Ovary (tissue), 9 donors: ENCODE results near the gene ZKSCAN1. TPM values are rescaled to one million over a fixed set of nuclear protein-coding genes. Genes with fewer than 3 reads are reported as not detected.

Experiments
- DNase-seq, 5 donors: peaks; one replicate each; pipeline ENCODE4 v3.0.0-alpha.2; 2019 to 2020
- H3K27ac ChIP-seq, 2 donors: fragments of 200-600 bp; one replicate each; pipeline versions ENCODE4 v1.5.1 to v1.8.0; 2019 to 2022
- H3K27me3 ChIP-seq: fragments of 200-600 bp; one replicate; pipeline ENCODE4 v1.8.0; 2022
- H3K36me3 ChIP-seq: fragments of 200-600 bp; sonication (generic); one replicate; pipeline ENCODE4 v1.5.1; 2019
- H3K4me1 ChIP-seq: one replicate; pipeline ENCODE4 v1.8.1; 2013; ENCODE audit warnings: mild to moderate bottlenecking, moderate library complexity; ENCODE audit not compliant: insufficient read depth
- H3K4me3 ChIP-seq: fragments of 200-600 bp; sonication (generic); one replicate; pipeline ENCODE4 v1.5.1; 2017
- H3K9me3 ChIP-seq, 2 donors: fragments of 200-600 bp in 1 of 2; sonication (generic) in 1 of 2; one replicate each; pipeline versions ENCODE4 v1.5.1 to v1.8.1; 2013 to 2019; ENCODE audit warnings: mild to moderate bottlenecking in 1 of 2, moderate library complexity in 1 of 2
- CTCF ChIP-seq, 3 donors: fragments of 450-650 bp in 2 of 3; fragments of 200-600 bp in 1 of 3; IDR thresholded peaks; one replicate each; pipeline versions ENCODE4 v1.5.1 to v1.8.0; 2016 to 2022; ENCODE audit warnings: antibody characterized with exemption in 3 of 3, mild to moderate bottlenecking in 1 of 3
- EP300 ChIP-seq: sonication (generic); formaldehyde crosslinking; IDR thresholded peaks from one replicate; pipeline ENCODE4 v1.6.1; 2017; ENCODE audit warnings: antibody characterized with exemption
- POLR2A ChIP-seq: fragments of 450-650 bp; IDR thresholded peaks from one replicate; pipeline ENCODE4 v1.6.1; 2017; ENCODE audit warnings: antibody characterized with exemption, mild to moderate bottlenecking, moderate library complexity
- WGBS, 3 donors: extraction: QIAGEN DNeasy Blood & Tissue Kit in 1 of 3; methylation state at CpG; one replicate each; pipeline versions ENCODE4 v1.1.5 to v1.1.7; 2013 to 2017; 5-methylcytosine and 5-hydroxymethylcytosine counted together
- intact Hi-C, 4 donors: fragments of 100-400 bp; cut with DNase I; formaldehyde crosslinking; loops; one replicate each; pipeline versions ENCODE4 v1.11.0 to v1.15.1; 2022 to 2023
- polyA plus RNA-seq, 2 donors: library from polyadenylated mRNA; stranded (reverse); fragments of 200-250 nt in 1 of 2; fragments of 350-450 nt in 1 of 2; fragmentation: Illumina TruSeq in 1 of 2; extraction: RNeasy Lipid Tissue Mini Kit (QIAGEN cat#74804) in 1 of 2; gene quantifications; one replicate each; pipeline ENCODE4 v1.2.3, GENCODE V29; 2013 to 2014
- total RNA-seq, 7 donors: library from RNA; depleted of rRNA in 2 of 7; stranded (reverse); fragments of >200 nt in 2 of 7; fragmentation: NEBNext Ultra II Directional in 3 of 7; extraction: Animal tissue kit (Norgen Biotek cat#: 25700) in 3 of 7; gene quantifications; one replicate each; pipeline versions ENCODE4 v1.1.0 to v1.2.4, GENCODE V29; 2016 to 2023
- donor health status: DM: no; HTN: no; CAD: no; lungs with moderate emphysema.
- donor health status: DM: no; HTN: no; CAD: no.
- donor health status: Bipolar disorder and iron deficiency.
- donor health status: DM: yes; HTN: yes; CAD: no.
- donor health status: DM: no; HTN: no; CAD: no.
- donor health status: DM: yes; HTN: yes; CAD: no.

ZKSCAN1 gene
- total and polyA plus RNA-seq, 9 donors: 14.2 to 90.7 (median 73.5) TPM

GRCh38 chr7:100088095-100088620 lies 72.8 kb downstream of the ZKSCAN1 start:
- no peak for DNase-seq
- intact Hi-C loops: no loop called here
- no peaks in the 10 kb centered on the region for H3K36me3 ChIP-seq
- H3K27ac ChIP-seq: peak overlapping the region; percentile 68 to 70
- H3K9me3 ChIP-seq: no peaks in the 10 kb centered on the region
- H3K4me3 ChIP-seq: peak overlapping the region; percentile 69
- H3K4me1 ChIP-seq: no peaks in the 10 kb centered on the region
- no peaks in the 10 kb centered on the region for H3K27me3 ChIP-seq
- WGBS, 3 donors: 67 to 77% (median 67%) methylated on average over 11 of the region's 11 CpGs
- TF ChIP-seq CTCF (IDR thresholded peaks at IDR 0.05) (no peak), EP300 (no peak), POLR2A (no peak)

DNA sequence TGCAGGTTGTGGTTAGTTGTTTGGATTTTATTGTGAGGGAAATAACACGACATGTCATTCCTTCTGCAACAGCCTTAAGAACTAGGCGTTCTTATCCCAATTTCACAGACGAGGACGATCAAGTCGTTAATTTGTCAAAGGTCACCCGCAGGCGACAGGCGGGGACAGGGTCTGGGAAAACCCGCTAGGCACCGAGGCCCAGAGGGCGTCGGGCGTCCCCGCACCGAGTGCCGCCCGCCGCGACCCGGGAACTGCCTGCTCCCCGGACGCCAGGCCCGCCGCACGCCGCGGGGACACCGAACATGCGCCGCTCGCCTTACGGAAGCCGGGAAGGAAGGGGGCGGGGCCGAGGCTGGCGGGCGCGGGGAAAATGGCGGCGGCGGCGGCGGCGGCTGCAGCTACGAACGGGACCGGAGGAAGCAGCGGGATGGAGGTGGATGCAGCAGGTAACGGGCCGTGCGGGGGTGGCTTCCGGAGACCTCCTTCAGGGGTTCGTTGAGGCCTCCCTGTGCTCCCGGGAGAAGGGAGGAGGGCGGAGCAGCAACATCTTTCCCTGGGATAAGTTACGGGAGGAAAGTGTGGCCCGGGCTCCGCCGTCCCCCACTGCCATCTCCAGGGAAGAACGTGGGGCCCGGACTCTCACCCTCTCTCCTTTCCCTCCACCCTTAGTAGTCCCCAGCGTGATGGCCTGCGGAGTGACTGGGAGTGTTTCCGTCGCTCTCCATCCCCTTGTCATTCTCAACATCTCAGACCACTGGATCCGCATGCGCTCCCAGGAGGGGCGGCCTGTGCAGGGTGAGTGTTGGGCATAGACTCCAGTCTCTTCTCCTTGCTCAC lies 73.4 kb downstream of the ZKSCAN1 start, which contains the start of gene COPS6:
Gene COPS6 (plus strand): TSS at position 349 of the 837 bp plus-strand sequence. CDS start 22 bp downstream, at position 371.
- no peaks in the 10 kb centered on the region for H3K9me3 ChIP-seq
- no peaks in the 10 kb centered on the region for H3K27me3 ChIP-seq
- WGBS, 3 donors: 0 to 1% (median 1%) methylated on average over 44 to 68 of the region's 68 CpGs
- intact Hi-C loops: no loop called here
- TF ChIP-seq EP300 (no peak), POLR2A (peak; percentile 77), CTCF (IDR thresholded peaks at IDR 0.05) (peak in 1 of 3 donors; percentile 19)
- H3K4me1 ChIP-seq: no peaks in the 10 kb centered on the region
- peak within 1 kb of the TSS; percentile 69 for H3K4me3 ChIP-seq
- DNase-seq: peak; percentile 81 to 90 (median 87)
- no peaks in the 10 kb centered on the region for H3K36me3 ChIP-seq
- peak within 1 kb of the TSS; percentile 68 to 70 for H3K27ac ChIP-seq

DNA sequence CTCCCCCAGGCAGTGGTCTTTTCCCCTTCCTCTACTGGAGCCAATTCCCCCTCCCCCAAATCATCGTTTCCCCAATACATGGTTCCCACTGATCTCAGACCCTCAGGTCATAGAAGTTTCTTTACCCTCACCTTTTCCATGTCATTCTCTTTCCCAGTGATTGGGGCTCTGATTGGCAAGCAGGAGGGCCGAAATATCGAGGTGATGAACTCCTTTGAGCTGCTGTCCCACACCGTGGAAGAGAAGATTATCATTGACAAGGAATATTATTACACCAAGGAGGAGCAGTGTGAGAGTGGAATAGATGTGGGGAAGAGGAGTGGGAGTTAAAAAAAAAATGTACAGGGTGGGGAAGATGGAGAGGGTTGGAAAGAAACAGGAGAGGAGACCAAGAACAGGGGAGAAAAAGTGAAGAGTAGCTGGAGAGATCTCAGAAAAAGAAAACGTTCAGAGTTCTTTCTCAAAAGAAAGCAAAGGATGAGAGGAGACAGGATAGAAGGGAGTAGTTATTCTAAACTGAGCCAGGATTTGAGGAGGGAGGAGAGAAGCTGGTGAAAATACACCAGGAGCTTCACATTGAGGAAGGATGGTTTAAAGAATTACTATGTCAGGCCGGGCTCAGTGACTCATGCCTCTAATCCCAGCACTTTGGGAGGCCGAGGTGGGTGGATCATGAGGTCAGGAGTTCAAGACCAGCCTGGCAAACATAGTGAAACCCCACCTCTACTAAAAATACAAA lies 74.2 kb downstream of the ZKSCAN1 start:
- Histone ChIP-seq H3K9me3 (no peaks in the 10 kb centered on the region), H3K27me3 (no peaks in the 10 kb centered on the region), H3K4me3 (peak overlapping the region; percentile 69), H3K4me1 (no peaks in the 10 kb centered on the region), H3K27ac (peak overlapping the region in 1 of 2 donors; percentile 68), H3K36me3 (no peaks in the 10 kb centered on the region)
- 11 to 19% (median 11%) methylated on average over 7 of the region's 7 CpGs for WGBS, 3 donors
- intact Hi-C loops: no loop called here
- DNase-seq: no peak
- no peak for TF ChIP-seq EP300
- TF ChIP-seq CTCF (IDR thresholded peaks at IDR 0.05): no peak
- no peak for TF ChIP-seq POLR2A

GRCh38 chr7:100090527-100091410 lies 75.4 kb downstream of the ZKSCAN1 start:
- no peaks in the 10 kb centered on the region for H3K4me1 ChIP-seq
- no peak overlapping the region for H3K27ac ChIP-seq
- 86% methylated on average over 14 of the region's 14 CpGs for WGBS, 3 donors
- DNase-seq: no peak
- H3K36me3 ChIP-seq: no peaks in the 10 kb centered on the region
- no peaks in the 10 kb centered on the region for H3K27me3 ChIP-seq
- no peak overlapping the region for H3K4me3 ChIP-seq
- no peaks in the 10 kb centered on the region for H3K9me3 ChIP-seq
- intact Hi-C loops: no loop called here
- TF ChIP-seq EP300 (no peak), CTCF (IDR thresholded peaks at IDR 0.05) (no peak), POLR2A (no peak)
